Endothelial cell of umbilical vein (primary cell): ENCODE measurements around the gene TEX48. TPM values are rescaled to one million over a fixed set of nuclear protein-coding genes. Genes with fewer than 3 reads are reported as not detected.

Experiments used
- BruUV-seq: library from RNA; stranded (reverse); fragments of 400-500 nt; replicated peaks from 2 replicates; lab custom pipeline; 2021; lab: Mats Ljungman, UMichigan
- CTCF ChIA-PET: fragments of 300-600, 350-600 bp; sonication (Branson Sonifier 250); formaldehyde crosslinking; loops from one replicate; lab custom pipeline; 2021; ENCODE audit warnings: antibody characterized with exemption, inconsistent platforms; lab: Charles Lee
- POLR2A ChIA-PET: fragments of 300-600, 350-600 bp; sonication (Branson Sonifier 250); formaldehyde crosslinking; loops from one replicate; lab custom pipeline; 2021; ENCODE audit warnings: antibody characterized with exemption, inconsistent platforms; lab: Charles Lee
- DNase-seq: peaks from one replicate; pipeline ENCODE4 v3.0.0-alpha.2; 2011; ENCODE audit warnings: low read depth, low spot score
- FAIRE-seq: peaks from 2 replicates; lab custom pipeline; 2011; peaks lifted over from hg19 to GRCh38; lab: Jason Lieb, UNC
- H2AFZ ChIP-seq: 2 replicates; pipeline ENCODE4 v1.6.0; 2012; ENCODE audit warnings: low read depth, low read length, control low read depth, inconsistent platforms
- H3K27ac ChIP-seq: 2 replicates; pipeline ENCODE4 v1.5.1; 2011; ENCODE audit warnings: low read depth, mild to moderate bottlenecking, control low read depth, low read length, moderate library complexity; ENCODE audit not compliant: insufficient read depth
- H3K27me3 ChIP-seq, 2 experiments: 2 replicates each; pipeline versions ENCODE4 v1.6.0 to v1.6.1; 2011; ENCODE audit warnings: low read length in 2 of 2, mixed read lengths in 1 of 2; ENCODE audit not compliant: control insufficient read depth in 2 of 2, insufficient read depth in 2 of 2
- H3K36me3 ChIP-seq, 2 experiments: 2 replicates in 1 of 2; 3 replicates in 1 of 2; pipeline ENCODE4 v1.5.1; 2011; ENCODE audit warnings: low read length in 2 of 2, mild to moderate bottlenecking in 1 of 2, moderate library complexity in 1 of 2; ENCODE audit not compliant: control insufficient read depth in 2 of 2, insufficient read depth in 2 of 2; ENCODE audit errors: extremely low read depth in 1 of 2
- H3K4me1 ChIP-seq: 3 replicates; pipeline ENCODE4 v1.5.1; 2011; ENCODE audit warnings: mild to moderate bottlenecking, low read length; ENCODE audit not compliant: control insufficient read depth, insufficient read depth; ENCODE audit errors: extremely low read depth
- H3K4me2 ChIP-seq: 2 replicates; pipeline ENCODE4 v1.6.1; 2011; ENCODE audit warnings: low read length, control low read depth, mixed read lengths; ENCODE audit not compliant: insufficient read depth
- H3K4me3 ChIP-seq, 3 experiments: fragments of 200-600 bp in 1 of 3; sonication (generic), shearing (Covaris generic) in 1 of 3; replicated peaks in 1 of 3; 2 replicates each; pipeline ENCODE4 v1.5.1; 2011 to 2016; ENCODE audit warnings: control low read depth in 3 of 3, low read length in 3 of 3, mild to moderate bottlenecking in 2 of 3, inconsistent platforms in 1 of 3, low read depth in 1 of 3, moderate library complexity in 1 of 3; ENCODE audit not compliant: insufficient read depth in 1 of 3
- H3K79me2 ChIP-seq: 2 replicates; pipeline ENCODE4 v1.6.0; 2012; ENCODE audit warnings: low read length, inconsistent platforms; ENCODE audit not compliant: control insufficient read depth, insufficient read depth
- H3K9ac ChIP-seq: replicated peaks from 2 replicates; pipeline ENCODE3; 2011; ENCODE audit warnings: low read length, control low read depth; ENCODE audit not compliant: insufficient read depth; ENCODE audit errors: extremely low read depth
- H3K9me1 ChIP-seq: replicated peaks from 3 replicates; pipeline ENCODE4 v1.6.0; 2011; ENCODE audit warnings: mild to moderate bottlenecking, low read length; ENCODE audit not compliant: control insufficient read depth, insufficient read depth; ENCODE audit errors: extremely low read depth
- H3K9me3 ChIP-seq: replicated peaks from 2 replicates; pipeline ENCODE4 v1.5.1; 2012; ENCODE audit warnings: low read length, inconsistent platforms; ENCODE audit not compliant: control insufficient read depth, insufficient read depth
- H4K20me1 ChIP-seq: replicated peaks from 2 replicates; pipeline ENCODE3; 2011; ENCODE audit warnings: mild to moderate bottlenecking, low read length; ENCODE audit not compliant: control insufficient read depth, insufficient read depth; ENCODE audit errors: extremely low read depth
- CTCF ChIP-seq, 2 donors: IDR thresholded peaks; 1 replicate in 1 of 2; 2 replicates in 1 of 2; pipeline ENCODE4 v1.5.1; 2011; ENCODE audit warnings: low read length in 2 of 2, mild to moderate bottlenecking in 2 of 2, moderate library complexity in 2 of 2, control low read depth in 1 of 2, inconsistent platforms in 1 of 2, low read depth in 1 of 2; ENCODE audit not compliant: insufficient read depth in 1 of 2; ENCODE audit errors: extremely low read depth in 1 of 2
- GATA2 ChIP-seq: IDR thresholded peaks from 2 replicates; pipeline ENCODE4 v1.7.0; 2011; ENCODE audit warnings: low read depth, mild to moderate bottlenecking, moderate library complexity, mixed read lengths, low read length; ENCODE audit not compliant: insufficient read length, insufficient read depth
- MAX ChIP-seq: IDR thresholded peaks from 2 replicates; pipeline ENCODE4 v1.6.1; 2011; ENCODE audit not compliant: insufficient read depth, insufficient read length
- MYC ChIP-seq: IDR thresholded peaks from one replicate; pipeline ENCODE4 v1.6.1; 2011; ENCODE audit warnings: mild to moderate bottlenecking, low read depth, low read length
- POLR2A ChIP-seq: IDR thresholded peaks from 2 replicates; pipeline ENCODE4 v1.6.1; 2012; ENCODE audit warnings: low read depth, mild to moderate bottlenecking, control low read depth, low read length
- dilution Hi-C: fragments of 300-500 bp; cut with MboI; formaldehyde crosslinking; loops from one replicate; pipeline ENCODE4 v1.15.0; 2019; ENCODE audit warnings: low sequenced_read_pairs; ENCODE audit not compliant: extremely low pct_ligation_motif_present
- intact Hi-C: fragments of 100-400 bp; cut with micrococcal nuclease; formaldehyde crosslinking; loops from one replicate; pipeline ENCODE4 v1.10.0; 2022
- polyA plus RNA-seq, 4 experiments: library from polyadenylated mRNA; depleted of rRNA in 3 of 4; stranded (reverse) in 3 of 4; unstranded in 1 of 4; fragments of >200 nt; gene quantifications; 2 replicates each; pipeline versions ENCODE4 v1.2.1 to v1.2.3, GENCODE V29; 2011 to 2012; ENCODE audit warnings: missing spikeins in 1 of 4
- total RNA-seq: library from RNA; stranded (reverse); gene quantifications from 2 replicates; pipeline ENCODE4 v1.2.3, GENCODE V29; 2021

The TEX48 gene
- total and polyA plus RNA-seq, 2 donors (not counting 3 experiments of a cell fraction or from before 2014, with no cell fraction given), result not detected

- TF ChIP-seq GATA2, result no peak
- peak; percentile 79 to 80 for TF ChIP-seq CTCF (IDR thresholded peaks at IDR 0.05; ENCODE audit: extremely low read depth in 1 of 2, insufficient read depth in 1 of 2, low read depth in 1 of 2, low read length in 2 of 2)
- no peak for TF ChIP-seq MYC
- no peak for TF ChIP-seq POLR2A
- no peak for TF ChIP-seq MAX
- Histone ChIP-seq H3K4me1 (no peaks in the 10 kb centered on the region), H4K20me1 (no peaks in the 10 kb centered on the region), H3K79me2 (no peaks in the 10 kb centered on the region), H3K4me2 (no peak overlapping the region), H2AFZ (no peak overlapping the region), H3K36me3 (no peaks in the 10 kb centered on the region), H3K27me3 (peaks cover 5 to 9% of the 10 kb centered on the region in 2 experiments), H3K9ac (no peak overlapping the region), H3K4me3 (no peak overlapping the region), H3K27ac (no peak overlapping the region), H3K9me1 (no peaks in the 10 kb centered on the region), H3K9me3 (no peaks in the 10 kb centered on the region)
- BruUV-seq, result no TSS peak
- POLR2A ChIA-PET, result no interaction called here
- dilution Hi-C loops (no loop called here), intact Hi-C loops (loop anchor here (1.0 kb wide), 7 partner anchors 15 to 861 kb away; no protein-coding TSS in a partner anchor)
- peak; percentile 91 for FAIRE-seq
- CTCF ChIA-PET, result interaction anchor here (0.6 to 4.3 kb wide), 25 partner anchors 9 to 353 kb away, joined by 3 to 43 read pairs (median 5); no protein-coding TSS in a partner anchor
- DNase-seq, result peak; percentile 50
Measured at GRCh38 chr9:114662081-114662989, 19.7 kb downstream of the TEX48 start.
